Heart left ventricle (tissue), 13 donors: ENCODE measurements around the gene KRT8.
"Not testable (repeated sequence)": the region's sequence is repeated elsewhere in the genome, so short reads cannot be mapped to it uniquely, and the experiment has no call there.

ENCODE experiments used
- POLR2A ChIP-seq, 2 donors: fragments of 450-650 bp; IDR thresholded peaks; one replicate each; pipeline ENCODE4 v1.6.1; 2017; ENCODE audit warnings: antibody characterized with exemption in 2 of 2, mild to moderate bottlenecking in 2 of 2, moderate library complexity in 2 of 2
- TF ChIP-seq, protein P1 (sequence below), 12 donors: fragments of 200-600 bp; sonication (generic) in 4 of 12; IDR thresholded peaks; one replicate each; pipeline versions ENCODE4 v1.5.0 to v1.8.0; 2018 to 2022; ENCODE audit warnings: antibody characterized with exemption in 12 of 12, mild to moderate bottlenecking in 5 of 12
- donor health status: ischemic (EF 13 %, LVEDD 7.1; RV severe dilation, severe dysfunction).
- donor health status: DM: no; HTN: yes; CAD: no.
- donor health status: DM: no; HTN: no; CAD: no.
- donor health status: ischemic (EF 25% LVEDD 6.9; RV normal size, moderate dysfunction).
- donor health status: ischemic (EF 25% LVEDD 5.7; RV mildly dilated, moderate dysfunction).
- donor health status: ischemic (EF 35%, LVEDD 5.7; RV mildly dilated, moderate dysfunction).
- donor health status: nonischemic (EF 11% LVEDD 7.7; RV severe dilation, severe dysfunction).
- donor health status: DM: yes; HTN: yes; CAD: no.
- donor health status: PGD.
- donor health status: ischemic (EF 29% LVEDD 5.4; RV normal size, mild dysfunction).
- donor health status: nonischemic (EF 23%, LVEDD 6.1; RV moderate dilation, normal function).

DNA sequence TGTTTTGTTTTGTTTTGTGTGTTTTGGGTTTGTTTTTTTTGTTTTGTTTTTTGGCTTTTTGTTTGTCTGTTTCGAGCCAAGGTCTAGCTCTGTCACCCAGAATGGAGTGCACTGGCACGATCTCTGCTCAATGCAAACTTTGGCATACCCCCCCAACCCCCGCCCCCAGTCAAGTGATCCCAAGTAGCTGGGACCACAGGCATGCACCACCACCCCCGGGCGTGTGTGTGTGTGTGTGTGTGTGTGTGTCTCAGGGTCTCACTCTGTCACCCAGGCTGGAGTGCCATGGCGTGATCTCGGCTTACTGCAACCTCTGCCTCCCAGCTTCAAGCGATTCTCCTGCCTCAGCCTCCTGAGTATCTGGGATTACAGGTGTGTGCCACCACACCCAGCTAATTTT is 24.4 kb downstream of the KRT8 start:
- TF ChIP-seq, protein P1, sequence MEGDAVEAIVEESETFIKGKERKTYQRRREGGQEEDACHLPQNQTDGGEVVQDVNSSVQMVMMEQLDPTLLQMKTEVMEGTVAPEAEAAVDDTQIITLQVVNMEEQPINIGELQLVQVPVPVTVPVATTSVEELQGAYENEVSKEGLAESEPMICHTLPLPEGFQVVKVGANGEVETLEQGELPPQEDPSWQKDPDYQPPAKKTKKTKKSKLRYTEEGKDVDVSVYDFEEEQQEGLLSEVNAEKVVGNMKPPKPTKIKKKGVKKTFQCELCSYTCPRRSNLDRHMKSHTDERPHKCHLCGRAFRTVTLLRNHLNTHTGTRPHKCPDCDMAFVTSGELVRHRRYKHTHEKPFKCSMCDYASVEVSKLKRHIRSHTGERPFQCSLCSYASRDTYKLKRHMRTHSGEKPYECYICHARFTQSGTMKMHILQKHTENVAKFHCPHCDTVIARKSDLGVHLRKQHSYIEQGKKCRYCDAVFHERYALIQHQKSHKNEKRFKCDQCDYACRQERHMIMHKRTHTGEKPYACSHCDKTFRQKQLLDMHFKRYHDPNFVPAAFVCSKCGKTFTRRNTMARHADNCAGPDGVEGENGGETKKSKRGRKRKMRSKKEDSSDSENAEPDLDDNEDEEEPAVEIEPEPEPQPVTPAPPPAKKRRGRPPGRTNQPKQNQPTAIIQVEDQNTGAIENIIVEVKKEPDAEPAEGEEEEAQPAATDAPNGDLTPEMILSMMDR (IDR thresholded peaks at IDR 0.05) = not testable (repeated sequence)
- not testable (repeated sequence) for TF ChIP-seq POLR2A (IDR thresholded peaks at IDR 0.05)
